Measurements from ENCODE around the gene CREBBP.

The CREBBP gene

DNA sequence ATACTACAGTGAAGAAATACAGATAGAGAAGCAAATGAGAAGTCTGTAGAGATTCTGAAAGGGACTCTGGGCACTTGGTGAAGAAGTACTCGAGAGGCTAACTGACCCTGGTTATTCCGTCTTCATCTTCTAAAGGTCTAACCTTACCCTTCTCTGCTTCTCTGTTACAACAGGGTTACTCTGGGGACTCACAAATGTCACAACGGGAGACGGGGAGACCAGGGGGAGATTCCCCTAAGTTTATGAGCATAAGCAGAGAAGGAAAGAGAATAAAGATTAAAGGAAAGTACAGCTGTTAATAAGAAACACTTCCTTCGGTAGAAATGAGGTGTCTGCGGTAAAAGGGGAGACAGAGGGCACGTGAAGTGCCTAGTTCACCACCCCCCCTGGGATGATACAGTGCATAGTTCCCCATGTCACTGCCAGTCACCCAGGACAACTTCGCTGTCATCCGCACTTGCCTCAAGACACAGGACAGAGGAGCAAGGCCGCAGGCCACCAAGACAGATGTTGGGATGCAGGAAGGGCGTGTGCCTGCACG lies 88.0 kb downstream of the CREBBP start:
- no peak for FAIRE-seq

DNA sequence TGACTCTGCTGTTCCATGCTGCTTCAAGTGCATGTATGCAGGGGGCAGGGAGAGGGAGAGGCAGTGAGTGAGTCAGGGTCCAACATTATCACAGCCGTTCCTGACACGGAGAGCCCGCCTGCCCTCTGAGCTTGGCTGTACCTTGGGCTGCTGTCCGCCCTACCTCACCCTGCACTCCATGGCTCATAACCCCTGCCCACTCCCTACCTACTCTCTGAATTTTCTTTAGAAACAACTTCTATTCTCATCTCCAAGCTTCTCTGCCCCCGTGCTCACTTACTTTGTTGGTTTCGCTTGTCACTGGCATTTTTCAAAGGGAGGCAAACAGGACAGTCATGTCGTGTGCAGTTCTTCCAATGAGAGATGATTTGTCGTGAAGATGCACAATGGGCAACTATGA lies 88.8 kb downstream of the CREBBP start:
- FAIRE-seq: no peak

DNA sequence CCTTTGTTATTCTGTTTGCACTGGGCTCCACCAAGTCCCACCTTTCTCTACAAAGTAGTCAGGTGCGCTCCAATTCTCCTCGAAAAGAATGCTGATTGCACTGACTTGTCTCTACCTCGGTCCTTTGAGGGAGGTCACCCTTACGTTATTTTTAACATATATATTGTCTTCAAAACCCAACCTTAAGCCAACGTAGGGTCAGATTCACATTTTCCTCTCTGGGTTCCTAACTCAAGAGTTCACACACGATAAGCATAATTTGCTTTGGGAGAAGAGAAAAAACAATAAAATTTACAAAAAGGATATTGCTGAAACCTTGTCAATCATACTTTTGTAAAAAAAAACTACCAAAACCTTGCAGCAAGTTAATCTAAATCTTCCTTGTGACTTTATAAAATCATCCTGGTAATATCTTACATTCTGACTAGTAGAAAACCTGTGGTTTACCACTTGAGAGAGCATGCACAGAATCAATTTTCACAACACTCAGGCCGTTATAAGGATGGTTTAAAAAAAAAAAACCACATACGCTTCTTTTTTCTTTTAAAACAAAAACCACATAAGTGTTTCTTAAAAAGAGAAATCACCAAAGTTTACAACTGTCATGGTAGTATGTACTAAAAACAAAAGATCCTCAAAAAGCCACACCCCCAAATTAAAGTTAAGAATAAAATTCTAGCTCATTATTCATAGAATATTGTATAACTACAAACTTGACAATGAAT lies 91.0 kb downstream of the CREBBP start:
- no peak for FAIRE-seq

DNA sequence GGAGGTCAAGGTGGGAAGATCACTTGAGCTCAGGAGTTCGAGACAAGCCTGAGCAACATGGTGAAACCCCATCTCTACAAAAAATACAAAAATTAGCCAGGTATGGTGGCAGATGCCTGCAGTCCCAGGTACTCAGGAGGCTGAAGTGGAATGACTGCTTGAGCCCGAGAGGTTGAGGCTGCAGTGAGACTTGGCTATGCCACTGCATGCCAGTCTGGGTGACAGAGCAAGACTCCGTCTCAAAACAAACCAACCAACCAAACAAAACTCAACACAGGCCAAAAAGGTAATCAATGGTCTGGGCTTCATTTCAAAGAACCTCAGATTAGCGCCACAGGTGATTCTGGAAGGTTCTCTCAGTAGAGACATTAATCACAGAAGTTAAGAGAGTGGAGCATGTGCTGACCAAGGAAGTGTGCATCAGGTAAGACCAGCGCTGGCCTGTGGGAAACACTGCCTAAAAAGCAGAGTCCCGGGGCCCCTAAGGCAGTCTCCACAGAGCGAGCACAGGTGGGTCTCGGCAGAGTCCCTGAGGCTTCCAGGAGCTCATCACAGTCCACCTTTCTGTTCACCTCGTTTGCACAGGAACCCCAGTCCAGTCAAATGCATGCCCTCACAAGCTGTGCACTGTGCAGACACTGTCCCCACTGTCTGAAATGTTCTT lies 91.7 kb downstream of the CREBBP start:
- FAIRE-seq: no peak

DNA sequence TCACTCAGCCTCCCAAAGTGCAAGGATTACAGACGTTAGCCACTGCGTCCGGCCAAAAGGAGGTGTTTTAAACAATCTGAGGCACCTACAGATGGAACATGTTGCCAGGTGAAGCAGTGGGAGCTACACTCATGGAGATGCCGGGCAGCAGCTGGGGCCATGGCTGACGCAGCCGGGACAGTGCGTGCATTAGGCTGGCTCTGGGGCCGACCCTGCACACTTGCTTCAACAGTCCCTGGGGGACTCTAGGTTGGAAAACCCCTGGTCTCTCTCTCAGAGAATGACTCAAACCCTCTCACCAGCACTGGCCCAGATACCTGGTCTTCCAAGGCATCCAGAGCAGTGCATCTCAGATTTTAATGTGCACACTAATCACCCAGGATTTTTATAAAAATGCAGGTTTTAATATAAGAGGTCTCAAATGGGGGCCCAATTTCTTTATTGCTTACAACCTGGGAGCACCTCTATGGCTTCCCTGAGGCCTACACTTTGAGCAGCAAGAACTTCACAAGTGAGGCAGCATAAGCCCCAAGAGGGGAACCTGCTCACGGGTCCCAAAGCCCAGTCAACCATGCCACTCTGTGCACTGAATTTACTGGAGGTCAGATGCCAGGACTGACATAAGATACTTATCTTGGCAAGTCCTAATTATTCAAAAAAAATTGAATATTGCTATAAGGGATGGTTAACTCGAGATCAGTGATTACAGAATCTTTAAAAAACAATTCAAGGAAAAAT lies 92.4 kb downstream of the CREBBP start:
- FAIRE-seq: no peak

DNA sequence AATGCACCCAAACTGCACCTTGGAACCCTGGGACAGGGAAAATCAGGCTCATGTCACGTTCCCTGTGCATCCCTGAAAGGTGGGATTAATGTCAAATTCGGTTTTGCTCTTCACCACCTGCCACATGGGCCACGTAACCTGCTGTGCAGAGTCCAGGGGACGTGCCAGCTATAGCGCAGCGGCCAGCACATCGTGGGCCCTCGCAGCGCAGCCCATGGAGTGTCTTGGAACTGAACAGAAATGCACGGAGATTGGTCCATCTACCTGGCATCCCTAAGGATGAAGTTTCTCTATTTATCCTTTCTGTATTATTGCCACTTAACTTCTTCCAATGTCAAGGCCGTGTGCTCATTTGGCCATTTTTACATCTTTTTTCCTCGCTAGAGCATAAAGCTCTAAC lies 95.1 kb downstream of the CREBBP start:
- FAIRE-seq: no peak

DNA sequence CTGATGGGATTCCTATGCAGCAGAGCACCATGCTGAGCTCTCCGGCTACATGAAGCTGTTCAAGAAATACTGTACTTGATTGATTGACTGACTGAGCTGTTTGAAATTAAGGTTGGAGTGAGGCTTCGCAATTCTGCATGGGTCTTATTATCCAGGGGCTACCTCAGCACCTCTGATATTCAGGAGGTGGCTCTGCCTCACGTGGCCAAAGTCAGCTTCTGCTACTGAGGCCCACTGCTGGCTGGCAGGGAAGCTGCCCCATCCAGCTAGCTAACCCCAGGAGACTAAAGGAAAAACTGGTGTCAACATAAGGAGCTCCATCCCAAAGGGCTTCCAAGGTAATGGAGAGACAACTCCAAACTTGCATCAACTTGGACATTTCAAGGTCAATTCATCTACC lies 97.0 kb downstream of the CREBBP start:
- FAIRE-seq: no peak

DNA sequence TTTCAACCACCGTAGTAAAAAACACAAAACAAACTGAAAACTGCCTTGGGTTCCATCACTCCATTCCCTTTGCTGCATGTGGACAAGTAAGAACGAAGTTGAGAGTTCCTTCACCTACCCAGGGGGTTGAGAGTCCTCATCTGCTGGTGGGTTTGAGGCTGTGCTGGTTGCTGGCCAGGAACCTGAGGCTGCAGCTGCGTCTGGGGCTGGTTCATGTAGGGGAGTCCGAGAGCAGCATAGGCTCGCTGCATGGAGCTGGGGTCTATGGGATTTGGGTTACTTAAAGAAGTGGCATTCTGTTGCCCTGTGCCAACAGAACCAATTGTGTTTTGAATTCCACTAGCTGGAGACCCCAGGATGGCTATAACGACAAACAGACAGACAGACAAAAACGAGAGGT lies 97.9 kb downstream of the CREBBP start:
- FAIRE-seq: no peak

DNA sequence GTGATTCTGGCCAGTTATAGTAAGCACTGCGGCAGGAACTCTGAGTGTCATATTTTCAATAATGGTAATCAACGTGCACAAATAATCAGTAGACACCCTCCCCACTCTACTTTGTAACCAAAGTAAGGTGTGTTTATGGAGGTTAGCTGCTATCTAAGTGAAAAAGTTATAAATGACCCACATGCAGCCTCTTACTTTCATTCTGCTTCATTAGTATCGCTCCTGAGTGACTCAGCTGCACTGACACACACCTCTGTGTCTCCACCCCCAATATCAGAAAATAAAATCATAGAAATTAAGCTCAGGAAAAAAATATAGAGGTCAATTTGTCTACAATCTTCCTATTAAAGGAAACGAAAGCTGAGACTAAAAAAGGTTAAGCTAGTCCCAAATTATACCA lies 99.1 kb downstream of the CREBBP start:
- FAIRE-seq: no peak

DNA sequence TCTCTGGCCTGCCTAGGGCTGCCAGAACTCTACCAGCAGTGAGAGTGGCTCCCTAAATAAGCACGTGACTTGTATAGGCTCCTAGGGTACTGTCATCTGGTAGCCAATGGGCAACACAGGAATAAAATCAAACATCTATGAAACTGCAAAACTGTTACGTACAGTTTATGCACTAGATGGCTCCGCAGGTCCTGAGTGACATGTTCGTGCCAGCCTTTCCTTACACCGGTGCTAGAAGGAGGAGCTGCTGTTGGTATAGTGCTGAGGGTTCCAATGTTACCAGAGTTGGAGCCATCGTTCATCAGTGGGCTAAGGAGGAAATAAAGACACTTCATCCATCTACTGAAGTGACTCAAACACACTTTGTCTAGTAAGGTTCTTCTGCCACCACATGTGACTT lies 99.9 kb downstream of the CREBBP start:
- no peak for FAIRE-seq

DNA sequence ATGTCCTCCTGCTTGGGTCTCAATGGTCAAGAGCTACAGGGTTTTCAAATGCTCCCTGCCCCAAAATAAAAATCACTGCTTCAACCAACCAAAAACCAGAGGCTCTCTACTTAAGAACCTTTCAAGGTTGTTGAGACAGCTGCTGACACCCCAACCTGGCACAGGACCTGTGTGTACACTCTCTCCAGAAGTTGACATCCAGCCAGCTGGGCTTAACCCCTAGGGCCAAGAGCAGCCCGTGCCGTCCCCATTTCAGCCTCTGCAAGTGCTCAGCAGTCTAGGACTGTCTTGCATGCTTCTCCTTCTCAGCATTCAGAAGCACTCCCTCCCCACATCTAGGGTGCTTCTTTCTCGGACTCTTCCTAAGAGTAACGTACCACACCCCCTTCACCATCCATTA lies 104.2 kb downstream of the CREBBP start:
- no peak for FAIRE-seq

DNA sequence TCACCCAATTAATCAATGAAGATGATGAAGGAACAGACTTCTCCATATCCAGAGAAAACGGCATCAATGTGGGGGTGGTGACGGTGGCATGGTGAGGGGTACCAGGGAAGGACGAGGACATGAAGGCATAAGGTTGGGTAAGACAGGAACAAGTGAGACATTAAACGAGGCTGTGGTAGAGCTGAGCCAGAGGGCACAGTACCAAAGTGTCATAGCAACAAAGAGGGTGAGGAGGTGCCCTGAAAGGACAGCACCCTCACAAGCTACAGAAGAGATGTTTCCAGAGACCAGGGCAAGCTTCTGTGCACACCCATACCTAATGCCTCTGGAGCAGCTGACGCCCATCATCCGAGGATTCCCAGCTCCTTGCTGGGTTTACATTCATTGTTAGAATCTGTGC lies 105.7 kb downstream of the CREBBP start:
- FAIRE-seq: no peak

DNA sequence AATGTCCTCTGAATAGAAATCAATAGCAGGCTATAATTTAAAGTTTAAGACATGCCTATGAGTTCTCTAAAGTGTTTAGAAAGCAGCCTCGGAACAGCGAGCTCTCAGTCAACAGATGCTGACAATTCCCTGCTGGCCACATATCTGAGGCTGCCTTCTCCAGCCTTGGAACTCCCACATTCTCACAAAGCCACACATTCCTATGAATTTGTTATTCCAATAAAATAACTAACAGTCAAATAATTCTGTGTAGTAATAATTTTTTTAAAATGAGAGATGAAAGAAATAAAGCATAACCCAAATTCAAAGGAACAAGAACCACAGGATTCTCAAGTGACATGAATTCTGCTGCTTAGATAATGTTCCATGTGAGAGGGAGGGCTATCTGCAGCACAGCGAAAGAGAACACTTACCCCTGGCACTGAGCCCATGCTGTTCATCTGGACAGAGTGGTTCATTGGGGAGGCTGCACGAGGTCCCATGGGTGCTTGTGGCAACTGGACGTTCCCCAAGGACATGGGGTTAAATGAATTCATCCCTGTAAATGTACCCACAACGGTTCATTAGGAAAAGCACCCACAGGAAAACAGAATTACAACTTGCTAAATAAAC lies 106.3 kb downstream of the CREBBP start:
- no peak for FAIRE-seq

DNA sequence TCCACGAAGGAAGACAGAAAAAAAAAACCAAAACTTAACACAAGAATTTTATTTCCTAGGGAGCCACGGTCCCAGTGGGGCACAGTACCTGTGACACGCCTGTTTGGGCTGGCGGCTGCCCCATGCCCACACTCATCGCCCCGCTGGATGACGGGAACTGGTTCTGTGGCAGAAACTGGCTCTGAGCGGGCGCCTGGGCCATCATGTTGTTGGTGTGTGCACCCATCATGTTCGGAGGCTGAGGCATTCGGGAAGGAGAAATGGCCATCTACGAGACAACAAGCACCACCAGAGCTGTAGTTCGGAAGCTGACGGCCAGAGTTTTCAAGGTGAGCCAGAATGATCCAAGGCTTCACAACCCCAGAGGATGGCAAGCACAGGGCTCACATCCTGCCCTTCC lies 106.8 kb downstream of the CREBBP start:
- FAIRE-seq: no peak

DNA sequence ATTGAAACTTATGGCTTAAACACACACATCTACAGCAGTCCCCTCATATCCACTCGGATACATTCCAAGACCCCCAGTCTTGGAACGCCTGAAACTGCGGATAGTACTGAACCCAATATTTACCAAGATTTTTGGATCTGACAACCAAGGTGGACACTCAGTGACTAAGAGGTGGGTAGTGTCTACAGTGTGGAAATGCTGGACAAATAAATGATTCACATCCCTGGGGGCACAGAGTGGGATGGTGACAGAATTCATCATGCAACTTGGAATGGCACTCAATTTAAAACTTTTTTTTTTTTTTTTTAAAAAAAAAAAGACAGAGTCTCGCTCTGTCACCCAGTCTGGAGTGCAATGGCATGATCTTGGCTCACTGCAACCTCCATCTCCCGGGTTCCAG lies 109.0 kb downstream of the CREBBP start:
- FAIRE-seq: no peak

DNA sequence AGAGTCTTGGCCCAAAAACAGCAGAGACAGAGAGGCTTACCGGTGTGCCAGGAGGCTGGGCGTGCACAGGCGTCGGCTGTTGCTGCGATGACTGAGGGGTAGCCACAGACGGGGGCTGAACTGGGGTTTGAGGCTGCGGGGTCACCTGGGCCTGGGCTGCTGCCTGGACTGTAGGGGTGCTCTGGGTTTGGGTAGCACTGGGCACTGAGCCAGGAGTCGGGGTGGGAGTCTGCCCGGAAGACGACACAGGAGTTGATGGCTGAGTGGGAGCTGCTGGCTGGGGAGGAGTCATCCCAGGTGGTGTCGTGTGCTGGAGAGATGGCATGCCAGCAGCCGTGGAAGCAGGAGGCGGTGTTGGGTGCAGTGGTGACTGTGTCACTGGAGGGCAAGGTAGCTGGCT lies 110.0 kb downstream of the CREBBP start:
- no peak for FAIRE-seq

DNA sequence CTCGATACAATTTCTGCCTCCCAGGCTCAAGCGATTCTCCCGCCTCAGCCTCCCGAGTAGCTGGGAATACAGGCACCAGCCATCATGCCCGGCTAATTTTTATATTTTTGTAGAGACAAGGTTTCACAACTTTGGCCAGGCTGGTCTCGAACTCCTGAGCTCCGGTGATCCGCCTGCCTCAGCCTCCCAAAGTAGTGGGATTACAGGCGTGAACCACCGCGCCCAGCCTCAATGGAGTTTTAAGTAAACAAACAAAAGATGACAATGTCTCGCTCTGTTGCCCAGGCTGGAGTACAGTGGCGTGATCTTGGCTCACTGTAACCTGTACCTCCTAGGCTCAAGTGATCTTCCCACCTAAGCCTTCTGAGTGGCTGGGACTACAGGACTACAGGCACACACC lies 110.6 kb downstream of the CREBBP start:
- FAIRE-seq: no peak

DNA sequence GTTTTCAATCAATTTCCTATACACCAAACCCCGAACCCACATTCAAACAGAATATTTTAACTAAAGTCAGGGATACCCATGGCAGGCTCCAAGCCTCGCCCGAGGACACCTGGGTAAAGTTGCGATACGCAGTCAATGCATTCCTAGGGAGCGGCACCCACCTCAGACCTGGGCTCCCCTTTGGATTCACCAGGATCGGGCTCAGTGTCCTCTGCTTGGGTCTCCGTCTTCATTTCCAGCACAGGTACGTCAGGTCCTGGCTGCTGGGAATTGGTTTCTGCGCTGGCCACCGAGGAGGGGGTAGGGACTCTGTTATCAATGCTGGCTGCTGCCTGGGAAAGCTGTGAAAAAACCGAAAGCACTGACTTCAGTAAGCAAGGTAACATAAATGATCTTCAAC lies 111.5 kb downstream of the CREBBP start:
- no peak for FAIRE-seq

DNA sequence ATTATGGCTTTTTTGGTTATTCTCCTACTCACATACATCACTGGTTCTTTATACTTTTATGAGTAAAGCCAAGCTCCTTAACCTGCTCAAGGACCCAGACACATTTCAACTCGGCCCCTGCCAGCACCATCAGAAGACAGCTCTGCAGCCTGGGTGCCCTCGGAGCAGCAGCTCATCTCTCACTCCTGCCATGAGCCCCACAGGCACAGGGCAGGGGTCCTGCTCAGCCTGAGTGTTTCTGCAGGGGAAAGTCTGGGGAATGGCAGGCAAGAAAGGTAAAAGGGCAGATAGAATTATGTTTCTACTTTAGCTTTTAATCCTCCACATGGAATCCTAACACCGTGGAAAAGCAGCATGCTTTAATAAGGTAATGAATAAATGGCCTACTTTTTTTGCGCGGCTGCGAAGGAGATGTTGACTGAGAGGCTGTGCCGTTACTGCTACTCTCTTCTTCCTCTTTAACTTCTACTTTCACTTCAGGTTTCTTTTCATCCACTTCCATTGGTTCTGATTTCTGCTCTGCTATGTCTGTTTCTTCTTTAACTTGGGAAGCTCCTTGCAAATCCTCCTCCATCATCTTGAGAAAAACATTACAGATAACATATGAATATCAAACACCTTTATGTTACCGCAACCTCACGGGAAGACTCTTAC lies 113.1 kb downstream of the CREBBP start:
- FAIRE-seq: no peak

DNA sequence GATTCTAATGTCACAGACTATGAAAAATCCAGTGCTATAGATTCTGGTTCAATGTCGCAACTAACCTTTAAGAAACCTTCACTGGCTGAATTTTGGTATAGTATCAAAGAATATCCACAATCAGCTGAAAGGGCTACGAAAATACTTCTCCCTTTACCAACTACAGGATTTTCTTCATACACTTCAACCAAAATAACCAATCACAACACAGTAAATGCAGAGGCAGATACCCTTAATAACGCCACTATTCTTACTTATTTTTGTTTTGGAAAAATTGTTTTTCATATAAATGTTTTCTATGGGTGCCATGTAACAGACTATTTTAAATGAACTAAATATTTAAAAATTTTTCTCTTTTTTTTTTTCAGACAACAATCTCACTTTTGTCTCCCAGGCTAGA lies 114.3 kb downstream of the CREBBP start:
- no peak for FAIRE-seq

DNA sequence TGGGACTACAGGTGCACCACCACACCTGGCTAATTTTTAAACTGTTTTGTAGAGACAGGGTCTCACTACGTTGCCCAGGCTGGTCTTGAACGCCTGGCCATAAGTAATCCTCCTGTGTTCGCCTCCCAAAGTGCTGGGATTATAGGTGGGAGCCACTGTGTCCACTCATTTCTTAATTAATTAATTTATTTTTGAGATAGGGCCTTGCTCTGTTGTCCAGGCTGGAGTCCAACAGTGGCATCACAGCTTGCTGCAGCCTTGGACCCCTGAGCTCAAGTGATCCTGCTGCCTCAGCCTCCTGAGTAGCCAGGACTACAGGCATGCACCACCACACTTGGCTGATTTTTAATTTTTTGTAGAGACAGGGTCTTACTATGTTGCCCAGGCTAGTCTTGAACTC lies 116.1 kb downstream of the CREBBP start:
- no peak for FAIRE-seq

DNA sequence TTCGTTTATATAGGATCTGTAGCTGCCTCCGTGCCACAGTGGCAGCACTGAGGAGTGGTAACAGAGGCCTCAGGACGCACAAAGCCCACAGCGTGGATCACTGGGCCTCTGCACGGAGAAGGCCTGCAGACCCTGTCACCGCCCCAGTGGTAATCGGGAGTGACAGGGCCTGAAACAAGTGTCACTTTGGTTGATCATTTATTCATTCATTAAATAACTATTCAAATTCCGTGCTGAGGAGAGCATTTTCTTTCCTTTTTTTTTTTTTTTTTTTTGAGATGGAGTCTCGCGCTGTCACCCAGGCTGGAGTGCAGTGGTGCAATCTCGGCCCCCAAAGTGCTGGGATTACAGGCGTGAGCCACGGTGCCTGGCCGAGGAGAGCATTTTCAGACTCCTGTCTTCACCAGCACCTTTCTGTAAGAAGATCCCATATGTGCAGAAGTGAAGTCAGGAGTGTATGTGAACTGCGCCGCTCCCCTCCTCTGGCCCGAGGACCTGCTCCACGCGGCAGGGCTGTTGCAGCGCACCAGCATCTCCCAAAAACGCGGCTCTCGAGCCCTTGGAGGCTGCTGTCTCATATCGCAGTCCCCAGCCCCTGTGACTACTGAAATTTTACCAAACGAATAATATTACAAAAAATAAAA lies 118.3 kb downstream of the CREBBP start:
- no peak for FAIRE-seq
